GM19240 (cell line): ENCODE results near the gene SLCO1A2.
"Not testable (repeated sequence)": the region's sequence is repeated elsewhere in the genome, so short reads cannot be mapped to it uniquely, and the experiment has no call there.

Experiments
- DNase-seq: peaks from one replicate; pipeline ENCODE4 v3.0.0; 2011; ENCODE audit warnings: low spot score; ENCODE audit not compliant: insufficient read length

The SLCO1A2 gene

GRCh38 chr12:21334771-21335325 is at the start of gene SLCO1A2:
Gene SLCO1A2, minus strand, starts transcription at chr12:21334917. Its CDS starts 270 bp downstream, at chr12:21334647.
- no peak for DNase-seq

- DNase-seq = no peak
Observed at GRCh38 chr12:21384261-21384660, 49.5 kb upstream of the SLCO1A2 start.

- not testable (repeated sequence) for DNase-seq
Observed at GRCh38 chr12:21381320-21381719, 46.6 kb upstream of the SLCO1A2 start.

GRCh38 chr12:21379218-21379617 is 44.5 kb upstream of the SLCO1A2 start:
- no peak for DNase-seq

- DNase-seq = no peak
Observed at GRCh38 chr12:21372602-21373001, 37.9 kb upstream of the SLCO1A2 start, which contains the start of gene IAPP. Gene IAPP, plus strand, starts transcription at chr12:21372902. Its CDS starts 450 bp downstream, at chr12:21373352.

GRCh38 chr12:21370845-21371449 is 36.2 kb upstream of the SLCO1A2 start:
- no peak for DNase-seq

GRCh38 chr12:21369141-21369980 is 34.6 kb upstream of the SLCO1A2 start:
- no peak for DNase-seq

GRCh38 chr12:21360632-21361031 is 25.9 kb upstream of the SLCO1A2 start:
- not testable (repeated sequence) for DNase-seq

GRCh38 chr12:21354641-21355040 is 19.9 kb upstream of the SLCO1A2 start:
- no peak for DNase-seq

GRCh38 chr12:21353948-21354347 is 19.2 kb upstream of the SLCO1A2 start:
- DNase-seq = no peak

GRCh38 chr12:21353487-21353886 is 18.8 kb upstream of the SLCO1A2 start:
- no peak for DNase-seq

- DNase-seq = no peak
Observed at GRCh38 chr12:21350975-21351374, 16.3 kb upstream of the SLCO1A2 start.

GRCh38 chr12:21346542-21347205 is 12.0 kb upstream of the SLCO1A2 start:
- no peak for DNase-seq

GRCh38 chr12:21343636-21344035 is 8.9 kb upstream of the SLCO1A2 start:
- DNase-seq = no peak

GRCh38 chr12:21341769-21342168 is 7.1 kb upstream of the SLCO1A2 start:
- DNase-seq = no peak

GRCh38 chr12:21340403-21340802 is 5.7 kb upstream of the SLCO1A2 start:
- no peak for DNase-seq

GRCh38 chr12:21339921-21340320 is 5.2 kb upstream of the SLCO1A2 start:
- no peak for DNase-seq

- no peak for DNase-seq
Observed at GRCh38 chr12:21337959-21338744, 3.4 kb upstream of the SLCO1A2 start.

GRCh38 chr12:21337453-21337852 is 2.7 kb upstream of the SLCO1A2 start:
- DNase-seq = no peak

GRCh38 chr12:21336656-21337055 is 1.9 kb upstream of the SLCO1A2 start:
- DNase-seq = no peak

- DNase-seq = no peak
Observed at GRCh38 chr12:21330682-21331253, 3.9 kb downstream of the SLCO1A2 start.
